Erythroblast (primary cell): ENCODE data around the gene HS6ST2.

ENCODE experiments used
- DNase-seq, 2 experiments: peaks; one replicate each; lab custom pipeline; 2025; lab: John Stamatoyannopoulos, UW
- GATA1 ChIP-seq: IDR thresholded peaks from 2 replicates; pipeline ENCODE4 v1.6.1; 2011; ENCODE audit warnings: low read depth, mild to moderate bottlenecking, control low read depth, low read length, moderate library complexity
- POLR2A ChIP-seq: IDR thresholded peaks from 2 replicates; pipeline ENCODE4 v1.6.1; 2011; ENCODE audit warnings: mild to moderate bottlenecking, low read length

The HS6ST2 gene

GRCh38 chrX:132710656-132711155 is 247.7 kb downstream of the HS6ST2 start:
- no peak for DNase-seq
- TF ChIP-seq POLR2A, result no peak
- no peak for TF ChIP-seq GATA1

- TF ChIP-seq POLR2A, result no peak
- no peak for TF ChIP-seq GATA1
- DNase-seq, result no peak
These were observed 249.9 kb downstream of the HS6ST2 start for GRCh38 chrX:132708529-132708928.

GRCh38 chrX:132704769-132705168 is 253.7 kb downstream of the HS6ST2 start:
- TF ChIP-seq GATA1 (no peak), POLR2A (no peak)
- DNase-seq, result no peak

- DNase-seq, result no peak
- TF ChIP-seq POLR2A, result no peak
- no peak for TF ChIP-seq GATA1
These were observed 264.0 kb downstream of the HS6ST2 start for GRCh38 chrX:132694382-132694781.

- no peak for DNase-seq
- TF ChIP-seq POLR2A (no peak), GATA1 (no peak)
These were observed 265.9 kb downstream of the HS6ST2 start for GRCh38 chrX:132692526-132692925.

- TF ChIP-seq POLR2A (no peak), GATA1 (no peak)
- DNase-seq, result no peak
These were observed 266.4 kb downstream of the HS6ST2 start for GRCh38 chrX:132692066-132692465.

- TF ChIP-seq GATA1 (no peak), POLR2A (no peak)
- DNase-seq, result no peak
These were observed 268.5 kb downstream of the HS6ST2 start for GRCh38 chrX:132689612-132690563.

GRCh38 chrX:132685276-132685675 is 273.2 kb downstream of the HS6ST2 start:
- DNase-seq, result no peak
- TF ChIP-seq GATA1 (no peak), POLR2A (no peak)

GRCh38 chrX:132677233-132677716 is 281.2 kb downstream of the HS6ST2 start:
- no peak for TF ChIP-seq GATA1
- TF ChIP-seq POLR2A, result no peak
- no peak for DNase-seq

- TF ChIP-seq GATA1 (no peak), POLR2A (no peak)
These were observed 281.8 kb downstream of the HS6ST2 start for GRCh38 chrX:132676561-132677186.

GRCh38 chrX:132676102-132676501 is 282.3 kb downstream of the HS6ST2 start:
- TF ChIP-seq GATA1 (no peak), POLR2A (no peak)
- no peak for DNase-seq

More at GRCh38 chrX:132676561-132677186, 281.8 kb downstream of the HS6ST2 start:
- DNase-seq, result no peak

GRCh38 chrX:132673331-132673730 is 285.1 kb downstream of the HS6ST2 start:
- no peak for DNase-seq
- TF ChIP-seq POLR2A, result no peak
- TF ChIP-seq GATA1, result no peak

GRCh38 chrX:132671229-132671641 is 287.2 kb downstream of the HS6ST2 start:
- no peak for DNase-seq
- no peak for TF ChIP-seq POLR2A
- TF ChIP-seq GATA1, result no peak

- TF ChIP-seq GATA1, result no peak
- TF ChIP-seq POLR2A, result no peak
- no peak for DNase-seq
These were observed 289.3 kb downstream of the HS6ST2 start for GRCh38 chrX:132669142-132669541.
